ENCODE measurements around the gene ITGB2.
"Not testable (repeated sequence)": the region's sequence is repeated elsewhere in the genome, so short reads cannot be mapped to it uniquely, and the experiment has no call there.

ITGB2 gene

DNA sequence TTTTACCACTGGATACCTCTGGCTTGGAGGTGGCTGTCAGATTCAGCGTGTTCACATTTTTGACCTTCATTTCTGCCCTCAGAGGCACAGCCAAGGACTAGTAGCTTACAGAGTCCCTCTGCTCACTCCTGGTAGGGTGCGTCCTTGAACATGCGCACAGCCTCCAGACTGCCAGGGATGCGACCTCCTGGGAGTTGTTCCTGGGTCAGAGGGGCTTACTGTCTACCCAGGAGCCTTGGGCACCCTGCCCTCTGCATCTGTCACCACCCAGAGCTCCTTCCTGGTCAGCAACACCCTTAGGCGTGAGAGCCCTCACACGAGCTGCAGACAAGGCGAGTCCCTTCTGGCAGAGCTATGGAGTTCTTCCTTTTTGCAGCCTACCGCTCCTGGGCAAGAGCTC lies 20.9 kb upstream of the ITGB2 start:
- no peak for DNase-seq (ENCODE audit: low read depth, low spot score)

DNA sequence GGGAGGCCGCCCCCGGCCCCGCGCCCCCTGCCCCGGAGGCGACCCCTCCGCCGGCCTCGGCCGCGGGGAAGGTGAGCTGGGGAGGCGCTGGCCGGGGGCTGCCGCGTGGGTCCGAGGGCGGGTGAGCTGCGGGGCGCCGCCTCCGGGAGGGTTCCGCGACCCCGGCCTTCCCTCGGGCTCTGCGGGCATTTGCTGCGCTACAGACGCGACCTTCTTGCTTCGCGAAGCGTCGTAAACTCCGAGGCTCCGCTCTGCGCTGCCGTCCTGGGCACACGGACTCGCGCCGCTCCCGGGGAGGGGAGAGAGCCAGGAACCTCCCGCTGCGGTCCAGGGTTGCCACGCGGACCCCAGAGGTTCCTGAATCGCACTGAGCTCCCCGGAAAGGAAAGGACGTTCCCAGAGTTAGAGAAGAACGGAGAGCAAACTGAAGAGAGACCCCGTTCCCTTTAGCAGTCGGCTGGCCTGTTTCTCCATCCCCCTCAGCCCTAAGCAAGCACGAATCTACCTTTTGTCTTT lies 19.5 kb upstream of the ITGB2 start:
- DNase-seq (ENCODE audit: low read depth, low spot score), result no peak

DNA sequence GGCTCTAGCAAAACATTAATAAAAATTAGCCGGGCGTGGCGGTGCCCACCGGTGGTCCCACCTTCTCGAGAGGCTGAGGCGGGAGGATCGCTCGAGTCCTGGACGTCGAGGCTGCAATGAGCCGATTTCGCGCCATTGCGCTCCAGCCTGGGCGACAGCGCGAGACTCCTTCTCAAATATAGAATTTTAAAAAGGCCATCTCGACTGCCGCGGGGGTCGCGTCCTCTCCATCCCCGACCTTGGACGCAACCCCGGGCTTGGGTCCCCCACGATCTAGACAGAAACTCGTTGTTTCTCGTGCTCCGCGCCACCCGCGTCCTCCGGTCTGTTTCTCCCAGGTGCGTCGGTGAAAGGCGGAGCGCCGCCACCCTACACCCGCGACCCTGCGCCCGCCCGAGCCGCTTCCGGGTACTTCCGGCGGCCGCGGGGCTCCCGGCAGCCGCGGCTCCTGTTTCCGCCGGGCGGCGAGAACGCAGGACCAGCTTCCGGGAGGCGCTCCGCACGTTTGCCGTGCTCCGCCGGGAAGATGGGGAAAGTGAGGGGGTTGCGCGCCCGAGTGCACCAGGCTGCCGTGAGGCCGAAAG lies 18.9 kb upstream of the ITGB2 start, which contains the start of gene SLX9:
Gene SLX9, plus strand, starts transcription at position 498 of the 584 bp plus-strand sequence. Its CDS starts 29 bp downstream, at position 527.
- DNase-seq (ENCODE audit: low read depth, low spot score), result no peak

DNA sequence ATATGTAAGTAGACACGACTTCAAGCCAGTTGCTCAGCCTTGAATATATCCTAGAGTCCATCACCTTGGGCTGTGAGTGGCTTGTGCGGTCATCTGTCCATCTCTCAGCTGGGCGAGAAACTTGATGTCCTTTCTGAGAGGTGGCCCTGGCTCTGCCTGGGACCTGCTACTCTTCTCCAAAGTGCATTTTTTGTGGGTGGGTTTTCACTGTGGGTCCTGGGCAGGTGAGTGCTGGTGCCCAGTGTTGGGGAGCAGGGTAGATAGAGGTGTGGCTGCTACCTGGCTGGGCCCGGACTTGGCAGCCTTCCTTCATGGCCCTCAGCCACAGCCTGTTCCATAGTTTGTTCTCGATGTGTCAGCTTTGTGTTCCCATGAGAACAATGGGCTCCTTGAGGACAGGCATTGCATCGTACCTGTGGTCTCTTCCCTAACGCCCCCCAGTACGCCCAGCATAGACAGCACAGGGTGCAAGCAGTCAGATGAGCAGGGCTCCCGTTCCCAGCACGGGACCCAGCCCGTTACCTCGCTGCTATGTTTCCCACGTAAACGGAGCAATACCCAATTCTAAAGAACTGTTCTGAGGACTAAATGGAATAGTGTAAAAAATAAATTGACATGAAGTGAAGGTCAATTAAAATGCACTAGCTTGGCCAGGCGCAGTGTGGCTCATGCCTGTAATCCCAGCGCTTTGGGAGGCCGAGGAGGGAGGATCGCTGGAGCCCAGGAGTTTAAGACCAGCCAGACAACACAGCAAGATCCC lies 18.3 kb upstream of the ITGB2 start:
- no peak for DNase-seq (ENCODE audit: low read depth, low spot score)

DNA sequence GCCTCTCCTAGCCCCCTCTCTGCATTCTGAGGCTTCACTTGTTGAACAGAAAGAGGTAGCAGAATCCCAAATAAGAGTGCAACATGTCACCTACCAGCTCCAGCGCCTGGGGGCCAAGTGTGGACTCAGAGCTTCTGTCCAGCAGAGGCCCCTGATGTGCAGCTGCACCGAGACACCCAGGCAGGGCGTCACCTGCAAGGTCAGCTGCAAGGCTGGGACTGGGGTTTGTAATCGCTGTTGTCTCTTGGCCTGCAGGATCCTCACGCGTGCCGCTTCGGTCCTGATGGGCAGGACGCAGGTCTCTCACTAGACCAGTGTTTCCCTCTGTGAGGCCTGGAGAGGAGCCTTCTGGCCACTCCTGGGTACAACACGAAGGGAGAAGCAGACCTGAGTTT lies 14.8 kb upstream of the ITGB2 start:
- DNase-seq (ENCODE audit: low read depth, low spot score), result no peak

DNA sequence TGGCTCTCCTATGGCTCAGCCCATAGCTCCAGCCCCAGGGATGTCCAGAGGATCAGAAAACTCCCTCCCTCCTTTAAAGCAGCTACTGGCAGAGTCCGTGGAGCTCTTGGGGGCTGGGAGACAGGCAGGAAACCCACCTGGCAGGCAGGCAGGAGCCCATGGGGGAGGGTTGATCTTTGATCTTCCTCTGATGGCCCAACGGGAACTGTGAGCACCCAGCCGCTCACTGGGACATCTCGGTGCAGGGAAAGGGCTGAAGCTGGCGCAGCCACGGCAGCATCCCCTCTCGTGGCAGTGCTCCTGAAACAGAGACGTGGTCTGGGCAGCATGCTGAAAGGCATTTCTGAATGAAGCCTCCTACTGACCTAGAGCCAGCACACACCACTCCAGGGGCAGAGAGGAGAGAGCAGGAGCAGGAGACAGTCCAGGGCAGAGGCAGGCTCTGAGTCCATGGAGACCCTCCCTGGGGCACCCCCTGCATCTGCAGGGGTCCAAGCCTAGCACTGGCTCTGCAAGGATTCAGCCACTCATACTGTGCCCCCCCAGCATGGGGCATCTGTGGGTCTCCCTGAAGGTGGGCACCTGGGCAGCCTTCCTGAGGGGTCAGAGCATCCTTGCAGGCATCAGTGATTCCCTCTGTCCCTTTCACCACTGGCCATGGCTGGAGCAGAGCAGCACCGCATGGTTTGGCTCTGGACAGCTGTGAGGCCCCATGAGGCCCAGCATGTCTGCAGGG lies 14.3 kb upstream of the ITGB2 start:
- no peak for DNase-seq (ENCODE audit: low read depth, low spot score)

DNA sequence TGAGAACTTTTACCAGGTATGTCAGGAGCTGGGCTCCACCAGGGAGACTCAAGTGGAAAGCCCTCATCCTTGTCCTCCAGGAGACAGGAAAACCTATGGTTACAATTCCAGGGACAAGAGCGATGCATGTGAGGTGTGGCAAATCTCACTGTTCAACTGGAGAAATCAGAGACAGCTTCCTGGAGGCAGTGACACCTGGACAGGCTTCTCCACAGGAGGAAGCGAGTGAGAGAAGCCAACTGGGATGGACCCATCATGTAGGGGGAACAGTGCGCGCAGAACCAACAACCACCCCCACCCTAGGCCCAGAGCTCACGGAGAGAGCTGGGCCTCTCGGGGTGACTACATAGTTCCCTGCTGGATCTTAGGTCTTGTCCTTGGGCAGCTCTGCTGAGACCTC lies 13.6 kb upstream of the ITGB2 start:
- DNase-seq (ENCODE audit: low read depth, low spot score), result no peak

DNA sequence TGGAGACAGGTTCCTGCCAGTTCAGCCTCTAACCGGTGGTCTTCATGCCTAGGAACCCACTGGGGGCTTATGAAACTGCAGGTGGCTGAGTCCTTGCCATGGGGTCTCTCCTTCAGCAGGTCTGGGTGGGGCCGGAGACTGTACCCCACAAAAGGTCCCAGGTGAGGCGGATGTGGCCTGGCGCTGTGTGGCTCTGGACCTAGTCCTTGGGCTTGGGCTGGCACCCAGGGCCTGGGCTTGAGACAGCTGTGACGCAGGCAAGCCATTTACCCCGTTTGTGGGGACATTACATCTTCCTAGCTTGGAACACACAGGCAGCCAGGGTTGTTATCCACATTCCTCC lies 13.2 kb upstream of the ITGB2 start:
- no peak for DNase-seq (ENCODE audit: low read depth, low spot score)

DNA sequence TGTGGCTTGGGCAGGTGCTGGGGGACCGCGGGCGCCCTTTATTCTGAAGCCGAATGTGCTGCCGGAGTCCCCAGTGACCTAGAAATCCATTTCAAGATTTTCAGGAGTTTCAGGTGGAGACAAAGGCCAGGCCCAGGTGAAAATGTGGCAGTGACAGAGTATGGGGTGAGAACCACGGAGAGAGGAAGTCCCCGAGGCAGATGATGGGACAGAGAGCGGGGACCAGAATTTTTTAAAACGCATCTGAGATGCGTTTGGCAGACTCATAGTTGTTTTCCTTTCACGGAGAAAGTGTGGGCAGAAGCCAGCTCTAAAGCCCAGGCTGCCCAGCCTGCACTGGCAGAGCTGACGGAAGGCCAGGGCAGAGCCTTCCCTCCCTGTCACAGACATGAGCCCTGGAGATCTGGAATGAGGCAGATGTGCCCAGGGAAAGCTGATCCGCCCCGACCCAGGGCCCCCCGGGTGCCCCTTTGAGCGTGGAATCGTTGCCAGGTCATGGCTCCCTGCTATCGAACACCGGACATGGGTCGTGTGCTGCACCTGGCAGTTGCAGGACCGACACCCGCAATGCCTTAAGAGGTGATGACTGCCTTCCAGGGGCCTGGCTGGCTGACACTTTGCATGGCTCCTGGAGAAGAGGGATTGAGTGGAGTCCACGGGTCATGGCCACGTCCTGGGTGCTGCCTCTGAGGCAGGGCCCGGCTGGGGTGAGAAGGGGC lies 12.7 kb upstream of the ITGB2 start:
- no peak for DNase-seq (ENCODE audit: low read depth, low spot score)

DNA sequence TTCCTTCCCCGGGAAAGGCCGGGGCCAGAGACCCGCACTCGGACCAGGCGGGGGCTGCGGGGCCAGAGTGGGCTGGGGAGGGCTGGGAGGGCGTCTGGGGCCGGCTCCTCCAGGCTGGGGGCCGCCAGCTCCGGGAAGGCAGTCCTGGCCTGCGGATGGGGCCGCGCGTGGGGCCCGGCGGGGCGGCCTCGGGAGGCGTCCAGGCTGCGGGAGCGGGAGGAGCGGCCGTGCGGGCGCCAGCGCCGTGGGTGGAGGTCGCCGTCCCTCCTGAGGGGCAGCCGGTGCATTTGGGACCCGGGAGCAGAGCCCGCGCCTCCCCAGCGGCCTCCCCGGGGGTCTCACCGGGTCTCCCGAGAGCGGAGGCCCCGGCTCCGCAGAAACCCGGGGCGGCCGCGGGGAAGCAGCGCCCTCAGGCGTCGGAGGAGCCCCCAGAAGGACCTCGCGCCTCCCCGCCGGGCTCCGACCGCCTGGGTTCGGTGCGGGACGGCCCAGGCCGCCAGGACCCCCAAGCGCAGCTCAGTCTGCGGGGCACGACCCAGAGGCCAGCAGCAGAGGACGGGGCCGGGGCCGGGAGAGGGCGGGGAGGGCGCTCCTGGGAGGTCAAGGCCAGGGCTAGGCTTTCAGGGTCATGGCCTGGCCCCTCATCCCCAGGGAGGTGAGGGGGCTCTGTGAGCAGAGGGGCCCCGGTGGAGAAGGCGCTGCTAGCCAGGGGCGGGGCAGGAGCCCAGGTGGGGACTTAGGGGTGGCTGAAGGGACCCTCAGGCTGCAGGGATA lies 11.9 kb upstream of the ITGB2 start:
- DNase-seq (ENCODE audit: low read depth, low spot score), result no peak

DNA sequence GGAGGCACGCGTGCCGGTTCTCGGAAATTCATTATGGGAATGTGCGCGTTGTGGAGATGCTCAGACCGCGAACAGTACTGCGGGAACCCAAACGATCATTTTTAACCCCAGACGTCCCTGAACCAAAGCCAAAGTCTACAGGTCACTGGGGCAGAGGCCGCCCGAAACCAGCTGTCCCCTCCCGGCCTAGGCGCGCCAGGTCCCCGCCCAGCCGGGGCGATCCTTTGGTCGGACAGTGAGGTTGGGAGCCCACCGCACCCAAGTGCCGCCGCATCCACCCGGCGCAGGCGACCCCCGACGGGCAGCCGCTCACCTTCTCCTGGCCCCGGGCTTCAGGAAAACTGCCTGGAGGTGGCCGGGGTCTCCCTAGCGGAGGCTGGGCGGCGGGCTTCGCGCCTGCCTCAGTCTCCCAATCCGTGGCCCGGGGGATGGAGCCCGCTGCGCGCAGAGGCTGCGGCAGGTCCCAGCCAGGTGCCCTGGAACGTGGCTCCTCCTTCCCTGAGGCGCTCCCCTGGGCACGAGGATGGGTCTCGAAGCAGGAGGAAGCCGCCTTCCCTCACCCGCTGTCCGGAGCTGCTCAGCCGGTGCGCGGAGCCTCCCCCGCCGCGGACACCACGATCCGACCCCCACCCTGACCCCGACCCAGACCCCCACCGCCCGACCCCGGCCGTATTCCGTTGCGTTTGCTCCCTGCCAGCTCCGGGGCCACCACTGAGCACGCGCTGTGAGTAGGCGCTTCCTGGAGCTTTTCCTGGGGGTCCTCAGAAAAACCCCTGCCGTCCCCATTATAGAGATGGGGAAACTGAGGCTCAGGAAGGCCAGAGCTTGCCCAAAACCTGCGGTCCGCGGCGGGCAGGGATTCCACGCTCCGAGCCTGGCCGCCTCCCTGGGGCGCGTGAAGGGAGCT lies 11.1 kb upstream of the ITGB2 start:
- no peak for DNase-seq (ENCODE audit: low read depth, low spot score)

DNA sequence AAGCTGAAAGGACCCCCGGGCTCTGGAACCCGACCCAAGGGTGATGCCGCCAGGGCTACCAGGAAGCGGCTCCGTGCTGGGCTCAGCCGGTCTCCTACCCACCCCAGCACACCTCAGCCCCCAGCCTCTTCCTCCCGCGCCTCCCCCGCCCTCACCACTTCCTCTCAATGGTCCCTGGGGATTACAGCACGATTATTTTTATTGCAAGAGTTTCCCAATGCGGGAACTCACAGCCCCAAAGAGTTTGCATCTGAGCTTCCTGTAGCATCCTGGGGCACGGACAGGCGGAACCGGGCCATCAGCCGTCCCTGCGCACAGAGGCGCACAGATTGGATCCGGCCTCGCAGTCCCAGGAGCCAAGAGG lies 10.4 kb upstream of the ITGB2 start:
- no peak for DNase-seq (ENCODE audit: low read depth, low spot score)

DNA sequence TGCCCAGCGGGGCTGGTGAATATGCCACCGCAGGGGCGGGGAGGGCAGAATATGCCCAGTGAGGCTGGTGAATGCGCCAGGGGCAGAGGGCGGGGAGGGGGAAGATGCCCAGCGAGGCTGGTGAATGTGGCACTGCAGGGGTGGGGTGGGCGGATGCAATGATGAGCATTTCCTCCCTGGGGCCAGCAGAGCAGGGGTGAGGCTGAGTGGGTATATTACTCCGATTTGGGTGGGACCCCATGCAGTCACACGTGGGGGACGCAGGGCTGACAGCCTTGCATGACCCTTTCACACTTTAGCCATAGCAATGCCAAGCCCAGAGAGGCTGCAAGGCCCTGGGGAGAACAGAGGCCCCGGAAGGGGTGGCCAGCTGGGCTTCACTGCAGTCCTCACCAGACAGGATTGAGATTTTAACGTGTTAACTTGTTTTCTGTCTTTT lies 9.9 kb upstream of the ITGB2 start:
- DNase-seq (ENCODE audit: low read depth, low spot score), result no peak

DNA sequence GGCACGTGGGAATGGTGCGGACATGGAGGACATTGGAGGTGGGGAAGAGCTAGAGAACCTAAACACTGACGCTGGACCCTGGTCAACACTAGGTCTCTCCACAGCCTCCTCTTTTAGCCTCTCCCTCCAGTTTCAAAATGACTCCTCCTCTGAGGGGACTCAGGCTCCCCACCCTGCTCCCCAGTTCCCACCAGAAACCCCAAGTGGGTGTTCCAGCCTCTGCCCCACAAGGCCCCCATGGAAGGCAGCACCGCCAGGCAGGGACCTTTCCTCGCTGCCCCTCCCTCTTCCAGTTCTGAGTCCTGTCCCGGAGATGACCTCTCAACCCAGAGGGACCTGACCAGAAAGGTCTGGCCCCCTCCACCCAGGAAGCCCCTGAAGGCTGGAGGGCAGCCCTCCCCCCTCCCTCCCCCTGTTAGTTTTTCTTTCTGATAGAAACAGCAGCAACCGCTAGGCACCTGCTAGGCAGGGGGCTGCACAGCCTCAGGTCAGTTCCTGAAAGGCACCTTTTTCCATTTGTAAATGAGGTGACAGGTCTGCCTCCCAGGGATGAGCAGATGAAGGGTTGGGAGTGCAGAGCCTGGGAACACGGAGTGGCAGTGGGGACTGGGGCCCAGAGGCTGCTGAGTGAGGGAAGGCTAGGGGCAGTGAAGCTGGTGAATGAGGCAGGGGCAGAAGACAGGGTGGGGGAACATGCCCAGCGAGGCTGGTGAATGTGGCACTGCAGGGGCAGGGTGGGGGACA lies 9.3 kb upstream of the ITGB2 start:
- no peak for DNase-seq (ENCODE audit: low read depth, low spot score)

DNA sequence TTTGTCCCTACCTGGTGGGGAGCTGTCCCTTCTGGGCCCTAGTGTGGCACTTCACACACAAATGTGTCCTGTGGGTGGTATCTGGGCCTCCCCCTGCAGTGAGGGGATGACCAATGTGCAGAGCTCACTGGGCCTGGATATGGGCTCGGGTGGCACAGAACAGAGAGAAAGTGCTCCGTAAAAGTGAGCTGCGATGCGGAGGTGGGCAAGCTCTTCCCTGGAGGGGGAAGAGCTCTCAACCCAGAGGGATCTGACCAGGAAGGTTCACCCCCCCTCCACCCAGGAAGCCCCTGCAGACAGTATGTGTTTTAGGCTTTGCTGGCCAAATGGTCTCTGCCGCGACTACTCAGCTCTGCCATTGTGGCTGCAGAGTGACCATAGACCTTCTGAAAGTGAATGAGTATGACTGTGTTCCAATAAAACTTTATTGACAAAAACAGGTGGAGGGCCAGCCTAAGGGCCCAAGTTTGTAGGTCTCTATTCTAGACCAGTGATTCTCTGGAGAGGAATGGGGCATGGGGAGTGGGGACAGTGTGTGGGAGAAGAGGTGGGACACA lies 8.6 kb upstream of the ITGB2 start:
- DNase-seq (ENCODE audit: low read depth, low spot score), result no peak

DNA sequence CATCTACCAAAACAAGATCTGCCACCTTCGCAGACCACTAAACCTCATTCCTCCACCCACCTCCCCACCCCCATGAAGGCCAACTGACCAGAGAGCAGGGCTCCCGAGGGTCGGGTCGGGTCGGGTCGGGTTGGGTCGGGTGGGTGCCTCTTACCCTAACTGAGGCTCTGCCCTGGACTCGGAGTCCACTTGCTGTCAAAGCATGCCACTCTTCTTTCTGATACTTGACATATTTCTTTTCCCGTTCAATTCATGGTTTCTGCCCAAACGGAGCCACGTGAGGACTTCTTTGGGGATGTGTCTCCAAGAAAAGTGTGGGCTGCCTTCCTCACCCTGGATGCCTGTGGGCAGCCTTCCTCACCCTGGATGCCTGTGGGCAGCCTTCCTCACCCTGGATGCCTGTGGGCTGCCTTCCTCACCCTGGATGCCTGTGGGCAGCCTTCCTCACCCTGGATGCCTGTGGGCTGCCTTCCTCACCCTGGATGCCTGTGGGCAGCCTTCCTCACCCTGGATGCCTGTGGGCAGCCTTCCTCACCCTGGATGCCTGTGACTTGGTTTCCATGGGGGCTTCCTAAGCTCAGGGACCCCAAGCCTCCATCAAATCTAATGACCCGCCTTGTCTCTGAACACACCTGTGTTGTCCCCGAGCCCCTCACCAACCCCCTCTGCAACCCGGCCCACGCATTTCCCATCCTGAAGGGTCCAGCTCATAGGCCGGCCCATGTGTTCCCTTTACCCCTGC lies 8.0 kb upstream of the ITGB2 start:
- not testable (repeated sequence) for DNase-seq (ENCODE audit: low read depth, low spot score)

DNA sequence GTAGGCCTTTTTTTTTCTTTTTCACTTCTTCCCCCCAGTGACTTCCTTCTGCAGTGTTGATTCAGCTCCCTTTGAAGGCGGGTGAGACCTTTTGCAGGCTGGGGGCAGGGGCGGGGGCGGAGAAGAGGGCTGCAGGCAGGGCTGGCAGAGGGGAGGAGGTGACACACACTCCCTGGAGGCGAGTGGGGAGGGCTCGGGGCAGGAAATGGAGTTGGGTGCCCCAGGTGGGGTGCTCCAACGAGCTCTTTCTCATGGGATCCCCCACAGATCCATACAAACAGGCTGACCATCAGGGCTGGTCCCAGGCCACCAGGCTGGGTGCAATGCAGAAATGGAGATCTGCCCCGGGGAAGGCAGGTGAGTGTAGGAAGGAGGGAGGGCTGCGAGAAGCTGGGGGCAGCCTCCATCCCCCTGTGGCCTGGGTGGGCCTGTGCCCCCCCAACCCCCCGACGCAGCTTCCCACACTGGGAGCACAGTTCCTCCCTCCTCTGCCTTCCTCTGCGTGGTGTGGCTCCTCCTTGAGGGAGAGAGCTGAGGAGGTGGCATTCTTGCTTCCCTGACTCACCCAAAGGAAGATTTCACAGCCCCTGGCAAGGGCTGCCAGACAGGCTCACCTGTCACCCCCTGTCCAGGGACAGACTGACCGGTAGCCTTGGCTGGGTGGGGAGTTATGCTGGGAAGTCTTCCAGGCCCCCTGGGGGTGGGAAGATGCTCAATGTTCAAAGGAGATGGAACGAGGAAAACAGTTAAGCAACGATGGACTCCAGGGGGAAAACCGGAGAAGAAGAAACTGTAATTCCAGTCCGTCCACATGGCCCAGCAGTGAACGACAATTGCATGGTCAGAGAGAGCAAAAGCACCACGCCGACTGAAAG lies 7.1 kb upstream of the ITGB2 start:
- no peak for DNase-seq (ENCODE audit: low read depth, low spot score)

DNA sequence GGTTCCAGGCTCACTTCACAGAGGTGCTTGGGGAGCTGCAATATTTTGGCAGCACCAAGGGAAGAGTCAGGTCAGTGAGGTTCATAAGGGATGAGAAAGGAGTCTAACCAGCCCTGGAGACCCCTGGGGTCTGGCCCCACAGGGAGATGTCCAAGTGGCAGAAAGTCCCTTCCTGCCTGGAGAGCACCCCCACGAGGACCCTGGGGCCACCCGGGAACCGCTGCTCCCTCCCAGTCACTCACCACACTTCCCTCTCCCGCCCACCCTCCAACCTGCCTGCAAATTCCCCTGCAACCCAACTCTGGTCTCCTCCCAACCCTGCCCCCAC lies 6.5 kb upstream of the ITGB2 start:
- no peak for DNase-seq (ENCODE audit: low read depth, low spot score)
